Mesothelial cell of epicardium (in vitro differentiated cells): ENCODE measurements around the gene COPS9. TPM values are rescaled to one million over a fixed set of nuclear protein-coding genes. Genes with fewer than 3 reads are reported as not detected.
A peak's percentile ranks its signal among the peaks of the same experiment; 100 is the strongest.

Experiments used
- DNase-seq, 2 experiments: peaks; one replicate each; pipeline ENCODE4 v3.0.0; 2021; ENCODE audit warnings: low spot score in 2 of 2; ENCODE audit not compliant: unreplicated experiment in 2 of 2
- H3K27ac Mint-ChIP-seq: 2 replicates; pipeline ENCODE4 v1.8.0; 2021; ENCODE audit warnings: mixed read lengths
- H3K27me3 Mint-ChIP-seq: 2 replicates; pipeline ENCODE4 v1.8.0; 2021; ENCODE audit warnings: low read depth, mixed read lengths
- H3K36me3 Mint-ChIP-seq: 2 replicates; pipeline ENCODE4 v1.8.0; 2021; ENCODE audit warnings: mixed read lengths
- H3K4me1 Mint-ChIP-seq: 2 replicates; pipeline ENCODE4 v1.8.0; 2021; ENCODE audit warnings: mixed read lengths
- H3K4me3 Mint-ChIP-seq: 2 replicates; pipeline ENCODE4 v1.8.0; 2021; ENCODE audit warnings: mild to moderate bottlenecking, moderate library complexity, mixed read lengths
- H3K9me3 Mint-ChIP-seq: 2 replicates; pipeline ENCODE4 v1.8.0; 2021; ENCODE audit warnings: mixed read lengths
- CTCF ChIP-seq: fragments of 200-600 bp; sonication (generic); IDR thresholded peaks from one replicate; pipeline ENCODE4 v1.5.0; 2021; ENCODE audit warnings: antibody characterized with exemption; ENCODE audit not compliant: unreplicated experiment
- total RNA-seq: library from RNA; stranded (reverse); gene quantifications from 3 replicates; pipeline ENCODE4 v1.2.1, GENCODE V29; 2021

Gene COPS9
- total RNA-seq, 1 donor from 2014 or later: 93.6 TPM

- no peaks in the 10 kb centered on the region for H3K9me3 Mint-ChIP-seq
- peak overlapping the region; percentile 96 for H3K4me3 Mint-ChIP-seq
- peak overlapping the region; percentile 34 for H3K27ac Mint-ChIP-seq
- peaks cover 20% of the 10 kb centered on the region for H3K4me1 Mint-ChIP-seq
- H3K27me3 Mint-ChIP-seq: peaks cover 34% of the 10 kb centered on the region
- no peak for TF ChIP-seq CTCF
- no peak for DNase-seq
- H3K36me3 Mint-ChIP-seq: peaks cover 9% of the 10 kb centered on the region
These were observed 677 bp upstream of the COPS9 start for GRCh38 chr2:240136671-240137292.

- peak overlapping the region; percentile 96 for H3K4me3 Mint-ChIP-seq
- TF ChIP-seq CTCF: no peak
- peak overlapping the region; percentile 74 for H3K27ac Mint-ChIP-seq
- no peak for DNase-seq
- H3K36me3 Mint-ChIP-seq: peaks cover 19% of the 10 kb centered on the region
- H3K4me1 Mint-ChIP-seq: peaks cover 20% of the 10 kb centered on the region
- H3K27me3 Mint-ChIP-seq: peaks cover 23% of the 10 kb centered on the region
- H3K9me3 Mint-ChIP-seq: no peaks in the 10 kb centered on the region
These were observed 446 bp downstream of the COPS9 start for GRCh38 chr2:240135706-240136012.

GRCh38 chr2:240134956-240135520 is 1.1 kb downstream of the COPS9 start:
- no peak for TF ChIP-seq CTCF
- Mint-ChIP-seq H3K27ac (peak overlapping the region; percentile 74), H3K36me3 (peaks cover 24% of the 10 kb centered on the region), H3K4me3 (peak overlapping the region; percentile 96), H3K27me3 (peaks cover 20% of the 10 kb centered on the region), H3K4me1 (peaks cover 20% of the 10 kb centered on the region), H3K9me3 (no peaks in the 10 kb centered on the region)
- no peak for DNase-seq

- peak overlapping the region; percentile 34 for H3K27ac Mint-ChIP-seq
- H3K4me1 Mint-ChIP-seq: peaks cover 20% of the 10 kb centered on the region
- peaks cover 17% of the 10 kb centered on the region for H3K27me3 Mint-ChIP-seq
- no peak for TF ChIP-seq CTCF
- H3K9me3 Mint-ChIP-seq: no peaks in the 10 kb centered on the region
- peak overlapping the region; percentile 96 for H3K4me3 Mint-ChIP-seq
- no peak for DNase-seq
- H3K36me3 Mint-ChIP-seq: peaks cover 27% of the 10 kb centered on the region
These were observed 1.6 kb downstream of the COPS9 start for GRCh38 chr2:240134466-240134865.

- no peak for DNase-seq
- no peak for TF ChIP-seq CTCF
These were observed 2.7 kb downstream of the COPS9 start for GRCh38 chr2:240133401-240133800.

More at GRCh38 chr2:240133401-240133800, 2.7 kb downstream of the COPS9 start:
- Mint-ChIP-seq H3K4me3 (peak overlapping the region; percentile 39), H3K27me3 (peaks cover 13% of the 10 kb centered on the region), H3K4me1 (peaks cover 20% of the 10 kb centered on the region), H3K36me3 (peaks cover 30% of the 10 kb centered on the region), H3K9me3 (no peaks in the 10 kb centered on the region), H3K27ac (no peak overlapping the region)
